Activated T-cell treated with anti-CD3 and anti-CD28 coated beads, Interleukin-2, amount 50 U/mL, for 4 hours (primary cell): ENCODE results near the gene ATP6V0D1. TPM values are rescaled to one million over a fixed set of nuclear protein-coding genes. Genes with fewer than 3 reads are reported as not detected.

ENCODE experiments used
- ATAC-seq, 2 donors: fragments of 200-7000 bp; cut with Tn5 transposase; one replicate each; pipeline ENCODE4 v1.10.0; 2021
- DNase-seq: peaks from one replicate; pipeline ENCODE4 v3.0.0-alpha.2; 2020
- H3K27me3 Mint-ChIP-seq: one replicate; pipeline ENCODE4 v1.8.0; 2021; ENCODE audit warnings: low read depth, mixed read lengths
- H3K36me3 Mint-ChIP-seq: one replicate; pipeline ENCODE4 v1.8.0; 2022; ENCODE audit warnings: mixed read lengths; ENCODE audit not compliant: insufficient read depth
- H3K4me1 Mint-ChIP-seq: one replicate; pipeline ENCODE4 v1.8.0; 2021; ENCODE audit warnings: low read depth, mixed read lengths
- H3K4me3 Mint-ChIP-seq: one replicate; pipeline ENCODE4 v1.8.0; 2021; ENCODE audit warnings: mild to moderate bottlenecking, moderate library complexity, mixed read lengths
- H3K9me3 Mint-ChIP-seq: one replicate; pipeline ENCODE4 v1.8.0; 2021; ENCODE audit warnings: mixed read lengths
- total RNA-seq, 3 donors: library from RNA; stranded (reverse); gene quantifications; one replicate each; pipeline ENCODE4 v1.2.1, GENCODE V29; 2021

Gene ATP6V0D1
- total RNA-seq, 3 donors from 2014 or later = 36.0 to 49.1 (median 44.5) TPM

GRCh38 chr16:67436640-67437193, 44.2 kb downstream of the ATP6V0D1 start:
- DNase-seq (no peak), ATAC-seq (no peak)
- Mint-ChIP-seq H3K27me3 (peaks cover 4% of the 10 kb centered on the region), H3K4me1 (peaks cover 2% of the 10 kb centered on the region), H3K4me3 (no peak overlapping the region), H3K36me3 (peaks cover 22% of the 10 kb centered on the region), H3K9me3 (no peaks in the 10 kb centered on the region)

DNA sequence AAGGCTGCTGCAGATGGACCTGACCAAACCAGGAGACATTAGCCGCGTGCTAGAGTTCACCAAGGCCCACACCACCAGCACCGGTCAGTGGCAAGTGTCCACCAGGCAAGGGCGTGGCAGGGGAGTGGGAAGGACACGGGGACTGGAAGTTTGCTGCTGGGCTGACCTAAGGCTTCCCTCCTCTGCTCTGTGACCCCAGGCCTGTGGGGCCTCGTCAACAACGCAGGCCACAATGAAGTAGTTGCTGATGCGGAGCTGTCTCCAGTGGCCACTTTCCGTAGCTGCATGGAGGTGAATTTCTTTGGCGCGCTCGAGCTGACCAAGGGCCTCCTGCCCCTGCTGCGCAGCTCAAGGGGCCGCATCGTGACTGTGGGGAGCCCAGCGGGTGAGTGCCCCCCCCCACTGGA, 45.2 kb downstream of the ATP6V0D1 start:
- peaks cover 5% of the 10 kb centered on the region for H3K4me1 Mint-ChIP-seq
- peaks cover 4% of the 10 kb centered on the region for H3K27me3 Mint-ChIP-seq
- peaks cover 22% of the 10 kb centered on the region for H3K36me3 Mint-ChIP-seq
- H3K9me3 Mint-ChIP-seq = no peaks in the 10 kb centered on the region
- DNase-seq (no peak), ATAC-seq (no peak)
- no peak overlapping the region for H3K4me3 Mint-ChIP-seq

- Mint-ChIP-seq H3K27me3 (peaks cover 21% of the 10 kb centered on the region), H3K9me3 (no peaks in the 10 kb centered on the region), H3K4me3 (no peak overlapping the region), H3K36me3 (peaks cover 13% of the 10 kb centered on the region), H3K4me1 (peaks cover 8% of the 10 kb centered on the region)
- DNase-seq (no peak), ATAC-seq (no peak)
Measured at GRCh38 chr16:67433131-67433719, 47.7 kb downstream of the ATP6V0D1 start.

DNA sequence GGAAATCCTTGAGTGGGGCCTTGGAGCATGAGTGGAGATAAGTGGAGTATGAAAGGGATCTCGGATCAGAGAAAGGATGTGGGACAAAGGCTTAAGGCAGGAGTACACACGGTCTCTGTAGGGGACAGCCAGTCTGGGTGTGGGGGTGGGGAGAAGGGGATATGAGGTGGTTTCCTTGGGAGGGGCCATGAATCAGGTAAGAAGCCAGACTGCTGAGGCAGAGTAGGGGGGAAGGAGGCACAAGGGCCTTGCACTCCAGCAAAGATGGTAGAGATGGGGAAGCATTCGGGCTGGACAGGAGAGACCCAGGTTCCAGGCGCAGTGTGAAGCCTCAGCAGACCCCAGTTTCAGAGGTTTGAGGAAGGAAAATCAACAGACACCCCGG, 48.5 kb downstream of the ATP6V0D1 start:
- no peak for ATAC-seq
- peak overlapping the region; percentile 5 for H3K4me3 Mint-ChIP-seq

GRCh38 chr16:67431775-67432505, 49.0 kb downstream of the ATP6V0D1 start:
- peaks cover 21% of the 10 kb centered on the region for H3K27me3 Mint-ChIP-seq
- H3K36me3 Mint-ChIP-seq = peaks cover 5% of the 10 kb centered on the region
- H3K4me1 Mint-ChIP-seq = peaks cover 8% of the 10 kb centered on the region
- DNase-seq (no peak), ATAC-seq (no peak)
- H3K4me3 Mint-ChIP-seq = peak overlapping the region; percentile 65
- H3K9me3 Mint-ChIP-seq = no peaks in the 10 kb centered on the region

More for the DNA sequence above, 48.5 kb downstream of the ATP6V0D1 start:
- peaks cover 21% of the 10 kb centered on the region for H3K27me3 Mint-ChIP-seq
- H3K4me1 Mint-ChIP-seq = peaks cover 8% of the 10 kb centered on the region
- no peaks in the 10 kb centered on the region for H3K9me3 Mint-ChIP-seq
- peaks cover 7% of the 10 kb centered on the region for H3K36me3 Mint-ChIP-seq
- no peak for DNase-seq

- ATAC-seq = peak; percentile 59 to 65
- Mint-ChIP-seq H3K4me1 (peaks cover 8% of the 10 kb centered on the region), H3K36me3 (no peaks in the 10 kb centered on the region), H3K27me3 (peaks cover 27% of the 10 kb centered on the region), H3K9me3 (no peaks in the 10 kb centered on the region), H3K4me3 (peak within 1 kb of the TSS; percentile 78)
- DNase-seq = no peak
Measured at GRCh38 chr16:67430977-67431774, 49.8 kb downstream of the ATP6V0D1 start, which contains the start of gene HSD11B2. Gene HSD11B2, plus strand, starts transcription at chr16:67431121. Its CDS starts 128 bp downstream, at chr16:67431249.

- Mint-ChIP-seq H3K27me3 (peaks cover 30% of the 10 kb centered on the region), H3K36me3 (no peaks in the 10 kb centered on the region), H3K9me3 (no peaks in the 10 kb centered on the region), H3K4me3 (peak overlapping the region; percentile 78), H3K4me1 (peaks cover 8% of the 10 kb centered on the region)
- ATAC-seq = peak; percentile 59 to 61
- peak; percentile 35 for DNase-seq
Measured at GRCh38 chr16:67430504-67430976, 50.4 kb downstream of the ATP6V0D1 start.

GRCh38 chr16:67429799-67430503, 51.0 kb downstream of the ATP6V0D1 start:
- ATAC-seq (peak in 1 of 2 donors; percentile 4), DNase-seq (no peak)
- no peaks in the 10 kb centered on the region for H3K9me3 Mint-ChIP-seq
- H3K27me3 Mint-ChIP-seq = peaks cover 35% of the 10 kb centered on the region
- no peaks in the 10 kb centered on the region for H3K36me3 Mint-ChIP-seq
- H3K4me1 Mint-ChIP-seq = peaks cover 8% of the 10 kb centered on the region
- H3K4me3 Mint-ChIP-seq = peak overlapping the region; percentile 78

DNA sequence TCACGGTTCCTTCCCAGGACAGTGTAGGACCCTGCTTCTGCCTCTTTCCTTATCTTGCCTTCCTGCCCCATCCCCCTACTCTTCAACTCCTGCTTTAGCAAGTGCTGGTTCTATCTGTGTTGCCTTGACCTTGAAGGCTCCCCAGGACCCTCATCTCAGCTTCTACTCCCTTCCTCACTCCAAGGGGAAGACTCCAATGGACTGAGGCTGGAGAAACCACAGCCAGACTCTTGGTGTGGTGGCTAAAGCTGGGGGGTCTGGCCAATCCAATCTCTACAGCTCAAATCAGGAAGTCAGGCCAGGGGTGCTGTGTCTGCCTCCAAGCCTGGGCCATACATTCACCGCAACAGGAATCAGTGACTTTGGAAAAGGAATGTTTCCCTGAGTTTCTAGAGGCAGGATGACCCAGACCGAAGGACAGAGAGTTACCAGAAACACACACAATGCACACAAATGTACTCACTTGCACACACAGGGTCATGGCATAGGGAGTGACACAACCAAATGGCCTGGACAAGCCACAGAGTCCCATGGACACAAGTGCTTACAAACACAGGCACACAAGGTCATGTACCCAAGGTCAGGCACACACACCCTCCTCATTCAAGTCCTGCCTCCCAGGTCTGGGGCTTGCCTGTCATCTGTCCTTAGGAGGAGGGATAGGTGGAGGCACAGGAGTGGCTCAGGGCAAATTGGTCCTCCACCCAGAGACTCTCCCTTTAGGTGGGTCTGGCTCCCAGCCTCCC, 51.7 kb downstream of the ATP6V0D1 start:
- H3K9me3 Mint-ChIP-seq = no peaks in the 10 kb centered on the region
- no peaks in the 10 kb centered on the region for H3K36me3 Mint-ChIP-seq
- H3K4me1 Mint-ChIP-seq = peaks cover 8% of the 10 kb centered on the region
- DNase-seq (no peak), ATAC-seq (no peak)
- peak overlapping the region; percentile 55 for H3K4me3 Mint-ChIP-seq
- peaks cover 36% of the 10 kb centered on the region for H3K27me3 Mint-ChIP-seq

DNA sequence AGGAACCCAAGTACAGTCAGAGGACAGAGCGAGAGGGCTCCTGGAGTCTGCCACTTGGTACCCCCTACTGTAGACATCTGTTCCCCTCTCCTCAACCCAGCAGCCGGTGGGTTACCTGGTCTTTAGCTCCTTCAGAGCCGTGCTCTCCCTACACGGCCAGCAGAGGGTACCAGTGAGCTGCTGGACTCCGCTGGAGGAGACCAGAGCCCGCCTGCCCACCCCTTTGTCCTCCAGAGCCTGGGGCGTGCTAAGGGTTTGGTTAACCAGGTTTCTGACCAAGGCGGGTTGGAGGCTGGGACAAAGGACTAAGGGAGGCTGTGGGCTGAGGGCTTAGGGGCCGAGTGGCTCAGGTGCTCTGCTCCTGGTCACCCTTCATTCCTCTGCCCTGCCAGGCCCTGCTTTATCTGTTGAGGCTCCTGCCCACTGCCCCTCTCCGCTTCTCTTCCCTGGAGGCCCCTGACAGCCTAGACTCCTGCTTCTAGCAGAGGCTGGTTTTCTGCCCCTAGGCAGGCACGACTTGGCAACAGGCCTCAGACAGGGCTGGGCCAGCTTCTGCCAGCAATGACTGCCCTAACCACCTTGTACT, 52.7 kb downstream of the ATP6V0D1 start:
- H3K4me3 Mint-ChIP-seq = no peak overlapping the region
- H3K27me3 Mint-ChIP-seq = peaks cover 40% of the 10 kb centered on the region
- ATAC-seq = peak; percentile 60 to 65

GRCh38 chr16:67426950-67427349, 54.0 kb downstream of the ATP6V0D1 start:
- Mint-ChIP-seq H3K9me3 (no peaks in the 10 kb centered on the region), H3K36me3 (no peaks in the 10 kb centered on the region)
- no peak for ATAC-seq

More for the DNA sequence above, 52.7 kb downstream of the ATP6V0D1 start:
- Mint-ChIP-seq H3K4me1 (peaks cover 8% of the 10 kb centered on the region), H3K36me3 (no peaks in the 10 kb centered on the region), H3K9me3 (no peaks in the 10 kb centered on the region)
- DNase-seq = peak; percentile 49

DNA sequence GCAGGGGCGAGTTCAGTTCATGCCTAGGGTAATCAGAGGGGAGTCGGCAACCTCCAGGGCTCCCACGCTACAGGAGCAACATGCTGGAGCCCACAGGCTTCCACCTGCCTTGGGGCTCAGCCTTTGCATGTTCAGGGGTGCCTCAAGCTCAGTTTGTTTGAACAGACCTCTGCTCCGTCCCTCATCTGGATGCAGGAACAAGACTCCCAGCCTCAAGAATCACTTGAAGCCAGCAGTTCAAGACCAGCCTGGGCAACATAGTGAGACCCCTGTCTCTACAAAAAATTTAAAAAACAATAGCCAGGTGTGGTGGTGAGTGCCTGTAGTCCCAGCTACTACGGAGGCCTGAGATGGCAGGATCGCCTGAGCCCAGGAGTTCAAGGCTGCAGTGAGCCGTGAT, 54.9 kb downstream of the ATP6V0D1 start:
- Mint-ChIP-seq H3K4me3 (no peak overlapping the region), H3K4me1 (peaks cover 3% of the 10 kb centered on the region), H3K9me3 (no peaks in the 10 kb centered on the region), H3K36me3 (no peaks in the 10 kb centered on the region), H3K27me3 (peaks cover 40% of the 10 kb centered on the region)
- DNase-seq = no peak
- no peak for ATAC-seq

More at GRCh38 chr16:67426950-67427349, 54.0 kb downstream of the ATP6V0D1 start:
- H3K4me1 Mint-ChIP-seq = peaks cover 6% of the 10 kb centered on the region
- no peak overlapping the region for H3K4me3 Mint-ChIP-seq
- DNase-seq = no peak
- H3K27me3 Mint-ChIP-seq = peaks cover 40% of the 10 kb centered on the region

DNA sequence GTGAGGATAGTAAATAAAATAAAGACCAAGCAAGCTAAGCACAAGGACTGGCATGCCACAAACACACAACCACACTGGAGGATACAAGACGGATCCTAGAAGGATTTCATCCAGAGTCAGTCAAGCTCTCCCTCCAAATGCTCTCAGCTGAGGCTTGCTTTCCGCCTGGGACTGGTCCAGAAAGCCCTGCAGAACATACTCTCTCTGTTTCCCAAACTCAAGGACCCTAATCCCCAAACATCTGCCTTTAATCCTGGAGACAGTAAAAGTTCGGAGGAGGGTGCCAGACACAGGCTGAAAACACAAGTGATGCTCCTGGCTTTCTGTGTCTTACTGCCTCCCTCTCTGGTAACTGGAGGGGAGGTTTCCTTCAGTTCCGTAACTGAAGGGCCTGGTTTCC, 55.4 kb downstream of the ATP6V0D1 start:
- Mint-ChIP-seq H3K9me3 (no peaks in the 10 kb centered on the region), H3K4me3 (no peak overlapping the region), H3K4me1 (peaks cover 3% of the 10 kb centered on the region), H3K36me3 (no peaks in the 10 kb centered on the region), H3K27me3 (peaks cover 40% of the 10 kb centered on the region)
- DNase-seq = no peak
- no peak for ATAC-seq
